Suprapubic skin (tissue), 4 donors: ENCODE results near the gene GALNT13. TPM values are rescaled to one million over a fixed set of nuclear protein-coding genes. Genes with fewer than 3 reads are reported as not detected.

Experiments
- DNase-seq, 2 donors: peaks; one replicate each; pipeline ENCODE4 v3.0.0-alpha.2; 2019; ENCODE audit warnings: low spot score in 2 of 2
- H3K27ac ChIP-seq: fragments of 200-600 bp; sonication (generic); one replicate; pipeline ENCODE4 v1.5.1; 2019
- H3K27me3 ChIP-seq: fragments of 200-600 bp; sonication (generic); one replicate; pipeline ENCODE4 v1.5.1; 2019
- H3K36me3 ChIP-seq: fragments of 200-600 bp; sonication (generic); one replicate; pipeline ENCODE4 v1.5.1; 2019
- H3K4me1 ChIP-seq: fragments of 200-600 bp; sonication (generic); one replicate; pipeline ENCODE4 v1.5.1; 2019
- H3K4me3 ChIP-seq: fragments of 200-600 bp; sonication (generic); one replicate; pipeline ENCODE4 v1.5.1; 2019; ENCODE audit warnings: mild to moderate bottlenecking
- H3K9me3 ChIP-seq: fragments of 200-600 bp; sonication (generic); one replicate; pipeline ENCODE4 v1.5.1; 2019
- CTCF ChIP-seq, 2 donors: fragments of 200-600 bp in 1 of 2; fragments of 450-650 bp in 1 of 2; sonication (generic) in 1 of 2; IDR thresholded peaks; one replicate each; pipeline ENCODE4 v1.5.1; 2016 to 2019; ENCODE audit warnings: antibody characterized with exemption in 2 of 2, mild to moderate bottlenecking in 1 of 2, moderate library complexity in 1 of 2
- EP300 ChIP-seq: sonication (generic); formaldehyde crosslinking; IDR thresholded peaks from one replicate; pipeline ENCODE4 v1.6.1; 2017; ENCODE audit warnings: antibody characterized with exemption
- POLR2A ChIP-seq, 2 donors: fragments of 450-650 bp; IDR thresholded peaks; one replicate each; pipeline ENCODE4 v1.6.1; 2017; ENCODE audit warnings: antibody characterized with exemption in 2 of 2, mild to moderate bottlenecking in 2 of 2, moderate library complexity in 2 of 2
- POLR2AphosphoS5 ChIP-seq, 3 donors: sonication (generic); formaldehyde crosslinking; IDR thresholded peaks; one replicate each; pipeline ENCODE4 v1.6.1; 2017; ENCODE audit warnings: antibody characterized with exemption in 3 of 3
- WGBS: methylation state at CpG from one replicate; pipeline ENCODE4 v1.1.5; 2018; 5-methylcytosine and 5-hydroxymethylcytosine counted together
- total RNA-seq, 4 donors: library from RNA; depleted of rRNA; stranded (reverse); fragments of >200 nt; gene quantifications; one replicate each; pipeline ENCODE4 v1.1.0, GENCODE V29; 2016

The GALNT13 gene
- total RNA-seq, 4 donors from 2014 or later, result 0.19 to 0.97 (median 0.54) TPM

GRCh38 chr2:154256136-154256535, 384.4 kb downstream of the GALNT13 start:
- Histone ChIP-seq H3K4me1 (no peaks in the 10 kb centered on the region), H3K27me3 (no peaks in the 10 kb centered on the region), H3K36me3 (no peaks in the 10 kb centered on the region), H3K27ac (no peak overlapping the region), H3K4me3 (no peak overlapping the region), H3K9me3 (no peaks in the 10 kb centered on the region)
- WGBS, result 93% methylated on average over 1 of the region's 1 CpG
- TF ChIP-seq EP300, result no peak
- TF ChIP-seq POLR2AphosphoS5 (IDR thresholded peaks at IDR 0.05), result no peak
- no peak for TF ChIP-seq CTCF (IDR thresholded peaks at IDR 0.05)
- TF ChIP-seq POLR2A (IDR thresholded peaks at IDR 0.05), result no peak
- no peak for DNase-seq

DNA sequence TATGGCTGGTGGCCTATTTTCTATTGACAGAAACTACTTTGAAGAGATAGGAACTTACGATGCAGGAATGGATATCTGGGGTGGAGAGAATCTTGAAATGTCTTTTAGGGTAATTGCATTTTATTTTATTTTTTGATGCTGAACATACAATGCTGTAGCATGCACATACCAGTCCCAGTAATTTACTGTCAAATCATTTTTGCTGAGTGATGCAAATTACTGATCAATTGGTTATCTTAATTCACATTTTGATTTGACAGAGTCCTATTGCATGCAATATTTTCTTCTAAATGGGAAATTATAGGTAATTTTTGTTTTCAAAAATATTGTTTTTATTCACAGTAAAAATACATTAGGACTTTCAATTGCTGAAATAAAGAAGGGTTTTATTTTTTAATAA, 387.3 kb downstream of the GALNT13 start:
- no peak for DNase-seq
- Histone ChIP-seq H3K4me3 (no peak overlapping the region), H3K27me3 (no peaks in the 10 kb centered on the region), H3K27ac (no peak overlapping the region), H3K4me1 (no peaks in the 10 kb centered on the region), H3K9me3 (no peaks in the 10 kb centered on the region), H3K36me3 (no peaks in the 10 kb centered on the region)
- TF ChIP-seq POLR2AphosphoS5 (IDR thresholded peaks at IDR 0.05), result no peak
- TF ChIP-seq CTCF (IDR thresholded peaks at IDR 0.05), result no peak
- TF ChIP-seq EP300, result no peak
- TF ChIP-seq POLR2A (IDR thresholded peaks at IDR 0.05), result no peak
- WGBS, result 80% methylated on average over 1 of the region's 1 CpG

- no peak overlapping the region for H3K27ac ChIP-seq
- TF ChIP-seq EP300 (no peak), CTCF (IDR thresholded peaks at IDR 0.05) (no peak), POLR2AphosphoS5 (IDR thresholded peaks at IDR 0.05) (no peak), POLR2A (IDR thresholded peaks at IDR 0.05) (no peak)
- H3K36me3 ChIP-seq, result no peaks in the 10 kb centered on the region
- H3K4me3 ChIP-seq, result no peak overlapping the region
- no peaks in the 10 kb centered on the region for H3K4me1 ChIP-seq
- 85% methylated on average over 2 of the region's 2 CpGs for WGBS
- no peaks in the 10 kb centered on the region for H3K27me3 ChIP-seq
- no peaks in the 10 kb centered on the region for H3K9me3 ChIP-seq
- no peak for DNase-seq
These were observed 389.8 kb downstream of the GALNT13 start for GRCh38 chr2:154261473-154262027.

DNA sequence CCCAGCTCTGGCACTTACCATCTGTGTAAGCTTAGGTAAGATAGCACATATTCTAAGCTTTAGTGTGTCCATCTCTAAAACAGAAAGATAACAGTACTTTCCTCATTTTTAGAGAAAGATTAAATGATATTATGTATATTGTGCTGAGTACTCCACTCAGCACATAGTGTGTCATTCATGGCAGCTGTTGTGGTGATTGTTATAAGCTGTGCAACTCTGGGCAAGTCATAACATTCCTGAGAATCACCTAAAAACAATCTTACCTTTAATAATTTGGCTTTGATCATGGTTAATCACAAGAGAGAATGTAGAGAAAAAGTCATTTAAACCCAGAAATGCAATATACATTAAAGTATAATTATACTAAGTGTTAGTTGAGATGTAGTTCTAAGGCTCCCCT, 391.5 kb downstream of the GALNT13 start:
- no peak overlapping the region for H3K27ac ChIP-seq
- no peak overlapping the region for H3K4me3 ChIP-seq
- H3K4me1 ChIP-seq, result no peaks in the 10 kb centered on the region
- no peak for DNase-seq
- no peaks in the 10 kb centered on the region for H3K36me3 ChIP-seq
- H3K27me3 ChIP-seq, result no peaks in the 10 kb centered on the region
- TF ChIP-seq CTCF (IDR thresholded peaks at IDR 0.05) (no peak), POLR2A (IDR thresholded peaks at IDR 0.05) (no peak), POLR2AphosphoS5 (IDR thresholded peaks at IDR 0.05) (no peak), EP300 (no peak)
- no peaks in the 10 kb centered on the region for H3K9me3 ChIP-seq

- Histone ChIP-seq H3K9me3 (no peaks in the 10 kb centered on the region), H3K4me1 (no peaks in the 10 kb centered on the region), H3K27ac (no peak overlapping the region), H3K4me3 (no peak overlapping the region), H3K36me3 (no peaks in the 10 kb centered on the region), H3K27me3 (no peaks in the 10 kb centered on the region)
- WGBS, result 48% methylated on average over 2 of the region's 2 CpGs
- no peak for DNase-seq
- TF ChIP-seq EP300 (no peak), CTCF (IDR thresholded peaks at IDR 0.05) (no peak), POLR2A (IDR thresholded peaks at IDR 0.05) (no peak), POLR2AphosphoS5 (IDR thresholded peaks at IDR 0.05) (no peak)
These were observed 392.3 kb downstream of the GALNT13 start for GRCh38 chr2:154264024-154264423.
